Measurements from ENCODE around the gene TXNDC17. TPM values are rescaled to one million over a fixed set of nuclear protein-coding genes. Genes with fewer than 3 reads are reported as not detected.
"Not testable (repeated sequence)": the region's sequence is repeated elsewhere in the genome, so short reads cannot be mapped to it uniquely, and the experiment has no call there.

TXNDC17 gene
- total RNA-seq (2014; rRNA removed; shearing (Covaris generic)): 192 and 303 TPM in 2 replicates

DNA sequence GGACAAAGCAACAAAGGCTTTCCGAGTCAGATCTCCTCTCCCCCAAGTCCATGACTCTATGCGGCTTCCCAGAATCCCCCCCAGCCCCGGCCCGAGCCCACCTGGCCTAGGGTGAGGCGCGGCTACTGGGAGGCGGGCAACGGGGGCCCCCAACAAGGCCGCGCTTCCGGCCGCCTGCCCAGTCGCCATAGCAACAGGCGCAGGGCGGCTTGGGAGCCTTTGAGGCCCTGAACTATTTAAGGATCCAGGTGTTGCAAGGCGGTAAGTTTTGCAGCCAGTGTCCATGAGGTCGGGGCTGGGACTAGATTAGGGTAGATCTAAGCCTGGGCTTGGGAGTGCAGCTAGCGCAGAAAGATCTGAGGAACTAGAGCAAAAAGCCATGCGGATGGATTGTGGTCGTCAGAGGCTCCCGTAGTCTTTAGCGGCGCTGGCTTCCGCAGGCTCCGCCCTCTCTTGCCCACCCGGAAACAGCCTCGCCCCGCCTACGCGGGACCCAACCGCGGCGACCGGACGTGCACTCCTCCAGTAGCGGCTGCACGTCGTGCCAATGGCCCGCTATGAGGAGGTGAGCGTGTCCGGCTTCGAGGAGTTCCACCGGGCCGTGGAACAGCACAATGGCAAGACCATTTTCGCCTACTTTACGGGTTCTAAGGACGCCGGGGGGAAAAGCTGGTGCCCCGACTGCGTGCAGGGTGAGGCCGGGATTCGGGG is at the start of gene TXNDC17, which contains the start of gene KIAA0753:
Gene TXNDC17, plus strand, starts transcription at position 525 of the 711 bp plus-strand sequence. Its CDS starts 23 bp downstream, at position 548.
Gene KIAA0753, minus strand, starts transcription at position 176 of the 711 bp plus-strand sequence. CDS start 5,608 bp downstream, outside the sequence.
- peak; percentile 78 for DNase-seq (ENCODE audit: low spot score)

DNA sequence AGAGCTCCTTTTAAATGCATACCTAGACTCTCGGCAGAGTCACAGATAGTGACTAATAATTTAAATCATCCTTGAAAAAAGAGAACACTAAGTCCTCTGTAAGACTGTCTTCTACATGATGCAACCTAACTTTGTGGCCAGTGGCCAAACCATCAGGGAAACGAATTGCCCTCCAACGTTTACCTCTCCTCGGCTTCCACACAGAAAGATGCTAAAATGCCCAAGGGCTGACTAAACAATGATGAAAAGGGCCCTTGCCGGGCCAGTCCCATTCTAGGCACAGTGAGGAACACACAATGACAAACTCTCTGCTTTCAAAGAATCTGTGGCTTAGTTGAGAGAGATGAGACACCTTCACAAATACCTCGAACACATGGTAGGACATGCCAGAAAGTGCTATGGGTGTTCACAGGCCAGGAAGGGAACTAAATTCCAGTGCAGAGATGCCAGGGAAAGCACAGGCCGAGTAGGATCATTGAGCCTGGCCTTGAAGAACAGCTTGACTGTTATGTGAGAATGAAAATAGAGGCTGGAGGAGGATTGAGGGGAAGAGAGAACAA is 49.2 kb upstream of the TXNDC17 start:
- DNase-seq (ENCODE audit: low spot score): peak; percentile 6

DNA sequence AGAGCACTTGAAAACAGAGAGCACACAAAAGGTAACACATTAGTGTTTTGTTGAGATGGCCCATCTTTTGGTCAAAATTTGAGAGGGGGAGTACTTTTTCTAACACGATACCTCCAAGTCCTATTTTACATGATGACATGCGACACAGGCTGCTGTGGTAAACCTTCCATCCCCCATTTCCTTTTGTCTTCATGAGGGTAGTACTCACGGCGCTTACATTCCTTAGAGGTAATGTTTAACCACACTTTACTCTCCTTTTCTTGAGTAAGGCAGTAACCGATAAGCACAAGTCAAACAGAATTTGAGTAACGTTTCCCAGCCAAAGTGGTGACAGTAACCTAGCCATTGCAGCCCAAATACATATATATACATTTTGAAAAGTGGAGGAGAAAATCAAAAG is 48.7 kb upstream of the TXNDC17 start:
- no peak for DNase-seq (ENCODE audit: low spot score)

DNA sequence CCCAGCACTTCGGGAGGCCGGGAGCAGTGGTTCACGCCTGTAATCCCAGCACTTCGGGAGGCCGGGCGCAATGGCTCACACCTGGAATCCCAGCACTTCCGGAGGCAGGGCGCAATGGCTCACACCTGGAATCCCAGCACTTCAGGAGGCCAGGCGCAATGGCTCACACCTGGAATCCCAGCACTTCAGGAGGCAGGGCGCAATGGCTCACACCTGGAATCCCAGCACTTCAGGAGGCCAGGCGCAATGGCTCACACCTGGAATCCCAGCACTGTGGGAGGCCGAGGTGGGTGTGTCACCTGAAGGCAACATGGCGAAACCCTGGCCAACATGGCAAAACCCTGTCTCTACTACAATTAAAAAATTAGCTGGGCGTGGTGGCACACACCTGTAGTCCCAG is 47.5 kb upstream of the TXNDC17 start:
- DNase-seq (ENCODE audit: low spot score): not testable (repeated sequence)

DNA sequence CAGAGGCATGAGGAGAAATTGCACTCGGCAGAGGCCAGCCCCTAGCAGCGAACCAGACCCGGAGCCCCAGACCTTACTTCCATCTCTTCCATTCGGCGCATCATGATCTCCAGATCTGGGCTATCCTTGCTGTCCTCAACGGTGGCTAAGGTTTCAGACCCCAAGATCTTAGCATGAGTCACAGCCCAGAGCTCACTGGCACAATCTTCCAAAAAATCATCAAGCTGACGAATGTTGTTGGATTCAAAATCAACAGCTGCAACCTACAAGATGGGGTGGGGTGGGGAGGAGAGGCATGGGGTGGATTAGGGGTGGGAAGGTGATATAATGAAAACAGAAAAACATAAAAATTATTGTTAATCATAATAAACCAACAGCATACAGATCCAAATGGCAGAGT is 44.8 kb upstream of the TXNDC17 start:
- no peak for DNase-seq (ENCODE audit: low spot score)

DNA sequence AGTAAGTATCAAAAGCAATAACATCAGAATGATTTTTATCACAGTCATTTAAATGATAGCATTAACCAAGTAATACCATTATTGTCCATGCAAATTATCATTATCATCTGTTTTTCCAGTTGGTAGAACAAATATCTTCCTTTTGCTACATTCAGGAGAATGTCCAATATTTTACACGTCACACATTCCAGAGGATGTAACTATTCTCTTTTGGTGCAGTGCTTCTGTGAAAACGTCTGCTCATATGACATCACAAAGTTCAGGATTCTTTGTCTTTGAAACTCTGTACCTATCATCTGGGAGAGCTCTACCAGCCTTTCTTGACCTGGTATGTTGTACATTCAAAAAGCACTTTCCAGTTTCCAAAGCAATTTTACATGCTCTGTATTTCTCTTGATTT is 44.3 kb upstream of the TXNDC17 start:
- DNase-seq (ENCODE audit: low spot score): no peak

DNA sequence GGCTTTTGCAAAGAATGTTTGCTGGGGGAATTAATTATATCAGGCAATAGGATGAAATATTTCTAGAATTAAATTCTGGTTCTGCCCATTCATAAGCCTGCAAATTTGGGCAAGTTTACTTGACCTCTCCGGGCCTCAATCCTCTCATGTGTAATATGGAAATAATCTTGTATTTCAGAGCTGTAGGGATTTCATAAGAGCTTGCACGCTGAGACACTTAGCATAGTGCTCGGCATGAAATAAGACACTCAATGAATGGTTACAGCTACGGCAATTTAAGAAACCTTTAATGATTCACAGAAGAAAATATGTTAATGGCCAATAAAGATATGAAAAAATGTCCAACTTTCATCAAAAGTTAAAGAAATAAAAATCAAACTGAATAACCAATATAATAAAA is 43.9 kb upstream of the TXNDC17 start:
- DNase-seq (ENCODE audit: low spot score): no peak

DNA sequence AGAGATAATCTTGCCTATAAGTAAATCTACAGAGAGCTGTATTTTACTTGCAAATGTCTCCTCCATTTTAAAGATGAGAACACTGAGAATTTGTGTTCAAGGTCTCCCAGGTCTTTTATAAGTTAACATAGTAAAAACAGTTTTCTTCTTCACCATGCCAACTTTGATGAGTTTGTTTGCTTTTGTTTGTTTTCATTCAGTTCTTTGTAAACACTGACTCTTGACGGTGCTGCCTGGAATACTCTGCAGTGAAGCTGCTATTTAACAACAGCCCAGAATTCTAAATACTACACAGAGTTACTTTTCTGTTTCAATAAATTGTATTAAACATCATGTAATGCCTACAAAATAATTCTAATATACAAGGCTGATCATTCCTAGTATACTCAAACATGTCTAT is 43.1 kb upstream of the TXNDC17 start:
- no peak for DNase-seq (ENCODE audit: low spot score)

DNA sequence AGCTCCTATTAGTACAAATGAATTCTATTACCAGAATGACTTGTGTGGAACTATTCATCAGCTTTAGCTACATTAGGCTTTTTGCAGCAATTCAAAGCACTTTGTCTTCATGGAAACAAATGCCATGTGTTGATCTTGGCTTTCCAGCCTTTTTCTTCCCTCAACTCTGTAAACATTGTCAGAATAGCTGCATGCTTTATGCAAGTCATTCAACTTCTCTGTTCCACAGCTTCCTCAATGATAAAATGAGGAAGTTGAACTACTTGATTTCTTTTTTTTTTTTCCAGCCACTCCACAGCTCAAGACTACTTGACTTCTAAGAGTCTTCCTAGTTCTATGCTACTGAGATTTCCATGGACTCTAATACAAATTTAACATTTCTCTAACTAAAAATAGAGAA is 41.5 kb upstream of the TXNDC17 start:
- DNase-seq (ENCODE audit: low spot score): no peak

DNA sequence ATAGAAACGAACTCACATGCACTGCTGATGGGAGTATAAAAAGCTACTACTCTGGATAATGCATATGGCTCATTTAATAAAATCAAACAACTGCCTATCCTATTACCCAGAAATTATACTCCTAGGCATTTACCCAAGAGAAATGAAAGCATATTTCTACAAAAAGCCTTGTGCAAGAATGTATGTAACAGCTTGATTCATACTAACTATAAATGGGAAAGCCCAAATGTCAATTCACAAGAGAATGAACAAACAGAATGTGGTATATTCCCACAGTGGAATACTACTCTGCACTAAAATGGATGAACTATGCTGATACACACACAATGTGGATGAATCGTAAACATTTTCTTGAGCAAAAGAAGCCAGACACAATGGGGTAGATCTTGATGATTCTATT is 38.7 kb upstream of the TXNDC17 start:
- no peak for DNase-seq (ENCODE audit: low spot score)

DNA sequence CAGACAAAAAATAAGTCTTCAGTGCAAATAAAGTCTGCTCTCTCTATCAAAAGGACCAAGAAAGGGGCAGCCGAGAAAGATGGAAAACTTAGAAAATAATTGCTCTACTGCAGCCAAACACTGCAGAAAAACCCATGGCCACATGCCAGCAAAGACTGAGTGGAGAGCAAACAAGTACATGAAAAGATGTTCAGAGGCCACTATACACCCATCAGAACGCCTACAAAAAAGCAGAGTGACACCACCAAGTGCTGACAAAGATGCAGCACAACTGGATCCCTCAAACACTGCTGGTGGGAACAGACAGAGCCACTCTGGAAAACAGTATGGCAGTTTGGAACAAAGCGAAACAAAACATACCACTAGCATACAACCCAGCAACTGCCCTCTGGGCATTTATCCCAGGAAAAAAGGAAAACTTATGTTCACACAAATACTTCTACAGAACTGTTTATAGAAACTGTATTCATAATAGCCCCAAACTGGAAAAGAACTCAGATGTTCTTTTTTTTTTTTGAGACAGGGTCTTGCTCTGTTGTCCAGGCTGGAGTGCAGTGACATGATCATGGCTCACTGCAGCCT is 37.0 kb upstream of the TXNDC17 start:
- DNase-seq (ENCODE audit: low spot score): no peak

DNA sequence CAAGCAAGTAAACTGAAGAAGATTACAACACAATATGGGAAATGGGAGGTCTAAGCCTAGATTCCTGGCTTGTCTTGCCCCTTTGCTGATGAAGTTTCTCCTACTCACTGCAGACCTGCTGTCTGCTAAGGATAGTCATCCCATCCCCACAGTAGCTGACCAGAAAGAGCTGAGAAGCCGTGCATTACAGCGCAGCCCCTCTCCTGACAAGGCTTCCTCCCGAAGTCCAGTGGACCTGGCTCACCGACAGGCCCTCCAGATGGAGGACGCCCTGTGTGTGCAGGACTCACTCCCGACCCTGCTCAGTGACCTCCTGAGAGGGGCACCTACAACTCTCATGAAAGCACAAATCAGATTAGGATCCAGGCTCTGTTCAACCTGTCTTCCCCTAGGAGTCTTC is 35.7 kb upstream of the TXNDC17 start:
- no peak for DNase-seq (ENCODE audit: low spot score)

DNA sequence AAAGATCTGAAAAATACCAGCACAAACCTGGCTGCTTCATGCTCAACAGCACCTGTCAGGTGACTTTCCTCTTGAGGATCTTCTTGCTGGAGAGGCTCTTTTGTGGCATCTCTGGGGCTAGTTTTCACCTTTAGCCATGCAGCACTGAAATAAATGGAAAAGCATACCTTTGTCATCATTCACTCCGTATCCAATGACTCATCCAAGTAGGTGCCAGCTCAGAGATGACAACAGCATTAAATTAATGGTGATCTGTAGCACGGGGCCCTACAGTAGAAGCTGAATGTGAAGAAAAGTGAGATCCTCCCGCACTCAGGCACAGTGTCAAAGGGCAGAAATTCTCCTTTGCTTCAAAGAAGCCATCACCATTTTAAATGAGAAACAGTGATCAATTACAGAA is 32.5 kb upstream of the TXNDC17 start:
- DNase-seq (ENCODE audit: low spot score): no peak

DNA sequence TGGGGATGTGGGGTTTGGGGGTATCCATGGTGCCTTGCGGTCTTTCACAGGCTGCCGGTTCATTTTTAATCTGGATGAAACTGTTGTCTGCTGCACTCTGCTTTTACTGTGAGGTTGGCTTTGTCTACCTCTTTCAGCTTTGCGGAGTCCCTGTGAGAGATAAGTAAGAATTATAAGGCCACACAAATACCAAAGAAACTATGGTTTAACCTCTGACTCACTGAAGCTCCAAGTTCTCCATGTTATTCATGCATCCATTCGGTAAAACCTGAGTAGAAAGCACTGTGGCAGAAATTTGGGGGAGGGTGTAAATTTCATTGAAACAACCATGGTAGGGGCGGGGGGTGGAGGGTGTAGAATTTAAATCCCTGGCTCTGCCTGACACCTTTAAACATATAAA is 30.8 kb upstream of the TXNDC17 start:
- DNase-seq (ENCODE audit: low spot score): no peak

DNA sequence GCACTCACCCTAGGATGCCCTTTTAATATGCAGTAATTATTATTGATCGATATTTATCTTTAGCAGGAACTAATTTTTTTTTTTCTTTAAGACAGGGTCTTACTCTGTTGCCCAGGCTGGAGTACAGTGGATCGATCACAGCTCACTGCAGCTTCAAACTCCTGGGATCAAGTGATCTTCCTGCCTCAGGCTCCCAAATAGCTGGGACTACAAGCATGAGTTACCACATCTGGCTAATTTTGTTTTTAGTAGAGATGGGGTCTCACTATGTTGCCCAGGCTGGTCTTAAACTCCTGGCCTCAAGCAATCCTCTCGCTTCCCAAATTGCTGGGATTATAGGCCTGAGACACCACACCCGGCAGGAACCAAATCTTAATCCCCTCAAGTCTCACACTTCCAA is 29.6 kb upstream of the TXNDC17 start:
- no peak for DNase-seq (ENCODE audit: low spot score)

DNA sequence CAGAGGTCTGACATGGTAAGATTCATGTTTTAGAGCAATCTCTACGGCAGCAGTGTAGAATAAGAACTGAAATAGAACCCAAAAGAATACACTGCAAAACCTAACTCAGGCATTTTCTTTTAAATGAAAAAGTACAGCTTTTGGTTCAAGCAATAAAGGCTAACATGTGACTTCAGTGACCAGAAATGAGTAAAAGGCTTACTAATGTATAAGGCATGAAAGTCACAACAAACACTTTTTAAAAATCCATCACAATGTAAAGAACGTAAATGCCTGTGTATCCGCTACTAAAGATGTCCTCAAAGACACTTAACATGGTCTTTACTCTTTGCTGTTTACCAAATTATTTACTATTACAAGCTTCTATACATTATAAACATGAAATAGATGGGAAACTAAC is 16.9 kb upstream of the TXNDC17 start:
- DNase-seq (ENCODE audit: low spot score): no peak

DNA sequence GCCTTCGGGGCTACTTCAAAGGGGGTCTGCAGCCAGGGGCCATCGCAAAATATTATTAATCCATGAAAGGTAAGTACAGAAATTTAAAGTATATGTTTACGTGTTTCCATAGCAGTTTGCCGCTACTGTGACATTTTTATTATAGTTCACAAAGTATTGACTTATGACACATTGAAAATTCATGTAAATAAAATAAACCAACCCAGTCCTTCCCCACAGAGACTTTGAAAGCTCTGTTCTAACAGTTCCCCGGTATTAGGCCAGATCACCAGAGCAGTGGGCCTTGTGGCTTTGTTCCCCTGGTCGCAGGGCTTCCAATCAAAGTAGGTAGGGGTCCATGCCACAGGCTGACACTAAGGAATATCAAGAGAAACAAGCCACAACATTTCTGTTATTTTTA is 14.2 kb upstream of the TXNDC17 start:
- DNase-seq (ENCODE audit: low spot score): no peak

DNA sequence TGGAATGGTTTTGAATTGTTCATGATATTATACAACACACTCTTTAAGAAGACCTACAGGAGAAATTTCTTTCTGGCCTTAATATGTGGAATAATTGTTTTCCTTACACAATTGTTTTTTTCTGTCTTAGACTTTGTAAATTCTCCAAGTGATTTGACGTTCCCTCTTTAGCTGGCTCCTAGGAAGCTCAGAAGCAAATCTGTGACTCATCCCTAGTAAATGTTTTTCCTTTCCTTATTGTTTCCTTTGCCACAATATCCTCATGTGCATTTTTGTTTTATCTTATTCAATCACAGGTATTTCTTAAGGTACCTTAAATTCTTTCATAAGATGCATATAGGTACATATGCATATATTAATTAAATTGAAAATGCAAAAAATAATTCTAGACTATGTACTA is 13.8 kb upstream of the TXNDC17 start:
- no peak for DNase-seq (ENCODE audit: low spot score)

DNA sequence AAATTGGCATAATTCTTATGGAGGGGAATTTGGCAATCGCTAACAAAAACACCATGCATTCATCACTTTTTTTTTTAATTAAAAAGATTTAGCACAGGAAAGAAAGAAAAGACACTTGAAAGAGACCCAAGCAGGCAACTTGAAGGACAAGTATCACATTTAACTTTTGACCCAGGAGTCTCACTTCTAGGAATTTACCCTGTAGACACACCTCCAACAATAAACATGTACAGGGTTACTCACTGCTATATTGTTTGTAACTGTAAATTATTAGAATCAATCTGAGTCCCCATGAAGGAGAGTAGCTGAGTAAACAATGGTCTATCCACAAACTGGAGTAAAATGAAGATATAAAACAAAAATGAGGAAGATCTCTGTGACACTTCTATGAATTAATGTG is 10.5 kb upstream of the TXNDC17 start:
- DNase-seq (ENCODE audit: low spot score): no peak

DNA sequence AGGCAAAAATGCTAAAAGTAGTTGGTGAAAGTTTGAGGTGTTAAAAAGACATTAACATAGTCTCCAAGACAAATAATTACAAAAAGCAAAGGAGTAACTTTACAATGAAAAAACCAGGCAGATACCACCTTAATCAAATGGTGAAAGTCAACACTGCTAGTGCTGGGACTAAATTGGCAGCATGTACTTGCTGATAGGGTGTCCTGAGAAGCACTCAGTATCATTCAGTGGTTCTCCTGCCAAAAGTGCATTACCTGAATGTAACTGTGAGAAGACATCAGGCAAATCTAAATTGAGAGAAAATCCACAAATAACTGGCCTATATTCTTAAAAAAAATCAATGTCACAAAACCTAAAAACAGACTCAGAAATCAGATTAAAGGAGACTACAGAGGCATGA is 8.3 kb upstream of the TXNDC17 start:
- DNase-seq (ENCODE audit: low spot score): no peak

DNA sequence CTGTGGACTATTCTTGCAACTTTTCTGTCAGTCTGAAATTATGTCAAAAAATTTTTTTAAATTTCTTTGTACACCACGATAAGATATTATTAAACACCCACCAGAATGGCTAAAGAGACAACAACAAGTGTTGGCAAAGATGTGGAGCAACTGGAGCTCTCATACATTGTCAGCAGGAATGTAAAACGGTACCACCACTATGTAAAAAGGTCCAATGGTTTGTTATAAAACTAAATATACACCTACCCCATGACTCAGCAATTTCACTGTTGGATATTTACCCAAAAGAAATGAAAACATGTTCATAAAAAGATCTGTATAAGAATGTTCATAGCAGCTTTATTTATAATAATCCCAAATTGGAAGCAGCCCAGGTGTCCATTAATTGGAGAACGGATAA is 7.6 kb upstream of the TXNDC17 start:
- DNase-seq (ENCODE audit: low spot score): no peak

DNA sequence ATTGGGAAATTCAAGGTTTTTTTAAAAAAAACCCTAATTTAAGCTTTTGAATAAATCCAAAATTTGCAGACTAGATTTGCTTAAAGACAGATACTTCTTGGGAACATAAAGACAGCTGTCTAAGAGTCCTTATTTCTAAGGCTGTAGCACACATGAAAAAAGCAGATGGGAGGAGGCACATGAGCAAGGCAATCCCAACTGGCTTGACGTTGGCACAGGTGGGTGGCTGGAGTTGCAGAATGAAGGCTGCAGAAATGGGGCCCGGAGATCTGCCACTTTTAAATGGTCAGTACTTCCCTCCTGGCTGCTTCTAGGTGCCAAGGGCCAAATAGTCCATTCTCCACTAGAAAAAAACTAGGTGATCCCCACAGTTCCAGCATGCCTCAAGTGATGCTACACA is 4.8 kb upstream of the TXNDC17 start:
- DNase-seq (ENCODE audit: low spot score): no peak

All from H4 (cell line).